ENCODE data around the gene CMSS1. TPM values are rescaled to one million over a fixed set of nuclear protein-coding genes. Genes with fewer than 3 reads are reported as not detected.

CMSS1 gene
- total and polyA plus RNA-seq, 2 of the 13 experiments (the other 11 are each of a cell fraction or from before 2014, with no cell fraction given) = 6.4 to 48.7 TPM

DNA sequence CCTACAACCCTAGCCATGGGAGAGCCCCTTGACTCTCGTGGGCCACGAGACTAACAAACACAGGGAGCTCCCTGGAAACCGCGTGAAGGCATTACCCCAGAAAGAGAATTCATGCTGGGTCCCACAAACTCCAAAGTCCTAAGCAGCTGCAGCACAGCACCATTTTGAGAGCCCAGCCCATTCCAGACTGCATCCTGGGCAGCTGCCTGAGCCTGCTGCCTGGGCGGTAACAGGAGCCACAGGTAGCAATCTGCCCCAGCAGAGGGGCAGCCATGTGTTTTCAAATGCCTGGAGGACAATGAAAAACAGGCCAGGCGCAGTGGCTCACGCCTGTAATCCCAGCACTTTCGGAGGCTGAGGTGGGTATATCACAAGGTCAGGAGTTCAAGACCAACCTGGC lies 380.2 kb downstream of the CMSS1 start:
- no peaks in the 10 kb centered on the region for H3K36me3 ChIP-seq (replicated peaks in 1 of 2; ENCODE audit: control insufficient read depth in 1 of 2, insufficient read depth in 2 of 2, low read length in 2 of 2)
- BruUV-seq (replicated peaks) = no TSS peak
- no peak overlapping the region for H3K4me3 ChIP-seq (replicated peaks in 1 of 3; ENCODE audit: insufficient read depth in 1 of 3, low read depth in 2 of 3, low read length in 3 of 3)
- CTCF ChIA-PET (ENCODE audit: low intra/inter-chr PET ratio, low total read pairs) = no interaction called here
- no peaks in the 10 kb centered on the region for H3K27me3 ChIP-seq (ENCODE audit: control insufficient read depth in 1 of 2, insufficient read depth in 2 of 2, low read length in 2 of 2)
- no peak overlapping the region for H3K27ac ChIP-seq (ENCODE audit: extremely low read length, insufficient read depth, low read length)
- H3K4me2 ChIP-seq (ENCODE audit: low read depth, low read length) = no peak overlapping the region
- no peak overlapping the region for H2AFZ ChIP-seq (ENCODE audit: low read length)
- no peaks in the 10 kb centered on the region for H4K20me1 ChIP-seq (ENCODE audit: insufficient read depth, low read length)
- no peak for DNase-seq (ENCODE audit: low spot score)
- no peaks in the 10 kb centered on the region for H3K79me2 ChIP-seq (ENCODE audit: insufficient read depth, low read length)
- WGBS (ENCODE audit: low lambda C conversion rate) = 85% methylated on average over 6 of the region's 8 CpGs
- TF ChIP-seq ZNF713 (CRISPR knock-in tag; IDR thresholded peaks at IDR 0.05) = no peak
- TF ChIP-seq, protein P1, sequence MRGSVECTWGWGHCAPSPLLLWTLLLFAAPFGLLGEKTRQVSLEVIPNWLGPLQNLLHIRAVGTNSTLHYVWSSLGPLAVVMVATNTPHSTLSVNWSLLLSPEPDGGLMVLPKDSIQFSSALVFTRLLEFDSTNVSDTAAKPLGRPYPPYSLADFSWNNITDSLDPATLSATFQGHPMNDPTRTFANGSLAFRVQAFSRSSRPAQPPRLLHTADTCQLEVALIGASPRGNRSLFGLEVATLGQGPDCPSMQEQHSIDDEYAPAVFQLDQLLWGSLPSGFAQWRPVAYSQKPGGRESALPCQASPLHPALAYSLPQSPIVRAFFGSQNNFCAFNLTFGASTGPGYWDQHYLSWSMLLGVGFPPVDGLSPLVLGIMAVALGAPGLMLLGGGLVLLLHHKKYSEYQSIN (CRISPR knock-in tag; IDR thresholded peaks at IDR 0.05; ENCODE audit: borderline replicate concordance) = no peak
- no peak for TF ChIP-seq NCOA1 (CRISPR knock-in tag; IDR thresholded peaks at IDR 0.05)
- TF ChIP-seq, protein P2, sequence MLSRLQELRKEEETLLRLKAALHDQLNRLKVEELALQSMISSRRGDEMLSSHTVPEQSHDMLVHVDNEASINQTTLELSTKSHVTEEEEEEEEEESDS (CRISPR knock-in tag; IDR thresholded peaks at IDR 0.05; ENCODE audit: borderline replicate concordance) = no peak
- TF ChIP-seq, protein P3, sequence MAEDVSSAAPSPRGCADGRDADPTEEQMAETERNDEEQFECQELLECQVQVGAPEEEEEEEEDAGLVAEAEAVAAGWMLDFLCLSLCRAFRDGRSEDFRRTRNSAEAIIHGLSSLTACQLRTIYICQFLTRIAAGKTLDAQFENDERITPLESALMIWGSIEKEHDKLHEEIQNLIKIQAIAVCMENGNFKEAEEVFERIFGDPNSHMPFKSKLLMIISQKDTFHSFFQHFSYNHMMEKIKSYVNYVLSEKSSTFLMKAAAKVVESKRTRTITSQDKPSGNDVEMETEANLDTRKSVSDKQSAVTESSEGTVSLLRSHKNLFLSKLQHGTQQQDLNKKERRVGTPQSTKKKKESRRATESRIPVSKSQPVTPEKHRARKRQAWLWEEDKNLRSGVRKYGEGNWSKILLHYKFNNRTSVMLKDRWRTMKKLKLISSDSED (CRISPR knock-in tag; IDR thresholded peaks at IDR 0.05) = no peak
- TF ChIP-seq NR2C2 (CRISPR knock-in tag; IDR thresholded peaks at IDR 0.05; ENCODE audit: borderline replicate concordance) = no peak
- TF ChIP-seq ZC3H13 (CRISPR knock-in tag; IDR thresholded peaks at IDR 0.05) = no peak
- H3K9me3 ChIP-seq (ENCODE audit: low read length) = no peaks in the 10 kb centered on the region
- no peak overlapping the region for H3K9ac ChIP-seq (ENCODE audit: insufficient read depth, low read depth, low read length)
- intact Hi-C loops (cut with micrococcal nuclease; ENCODE audit: unreplicated experiment) = no loop called here
- POLR2A ChIA-PET = no interaction called here
- in situ Hi-C loops (cut with HindIII; ENCODE audit: extremely low pct_ligation_motif_present, low pct_unique_long_range_greater_than_20kb) = no loop called here
- H3K4me1 ChIP-seq (ENCODE audit: insufficient read depth, low read length) = no peaks in the 10 kb centered on the region
- no peak for FAIRE-seq
- no peak for ATAC-seq

Measured in HepG2 (cell line).